Hepatocyte (in vitro differentiated cells): Measurements from ENCODE around the gene MBD5. TPM values are rescaled to one million over a fixed set of nuclear protein-coding genes. Genes with fewer than 3 reads are reported as not detected.

Experiments
- DNase-seq: peaks from one replicate; pipeline ENCODE4 v3.0.0-alpha.2; 2016; ENCODE audit warnings: low spot score
- H2AFZ ChIP-seq: fragments of 200-600 bp; sonication (generic); 2 replicates; pipeline ENCODE4 v1.6.0; 2016; ENCODE audit warnings: antibody characterized with exemption, mild to moderate bottlenecking
- H3K27ac ChIP-seq: fragments of 200-600 bp; sonication (generic); 2 replicates; pipeline ENCODE4 v1.5.1; 2016; ENCODE audit warnings: mild to moderate bottlenecking
- H3K27me3 ChIP-seq: fragments of 200-600 bp; sonication (generic); 2 replicates; pipeline ENCODE4 v1.6.1; 2016
- H3K36me3 ChIP-seq: fragments of 200-600 bp; sonication (generic); replicated peaks from 2 replicates; pipeline ENCODE4 v1.5.1; 2016; ENCODE audit warnings: low read depth; ENCODE audit not compliant: insufficient read depth
- H3K4me1 ChIP-seq: fragments of 200-600 bp; sonication (generic); 2 replicates; pipeline ENCODE4 v1.5.1; 2016; ENCODE audit warnings: mild to moderate bottlenecking, moderate library complexity; ENCODE audit not compliant: insufficient read depth
- H3K4me2 ChIP-seq: fragments of 200-600 bp; sonication (generic); 2 replicates; pipeline ENCODE4 v1.6.0; 2016
- H3K4me3 ChIP-seq: fragments of 200-600 bp; sonication (generic); 2 replicates; pipeline ENCODE4 v1.5.1; 2016; ENCODE audit warnings: mild to moderate bottlenecking
- H3K79me2 ChIP-seq: fragments of 200-600 bp; sonication (generic); 2 replicates; pipeline ENCODE4 v1.6.0; 2017; ENCODE audit warnings: mild to moderate bottlenecking
- H3K9me2 ChIP-seq: fragments of 200-600 bp; sonication (generic); replicated peaks from 2 replicates; pipeline ENCODE4 v1.6.0; 2017; ENCODE audit warnings: mild to moderate bottlenecking; ENCODE audit not compliant: insufficient read depth
- H3K9me3 ChIP-seq: fragments of 200-600 bp; sonication (generic); 2 replicates; pipeline ENCODE4 v1.5.1; 2016; ENCODE audit warnings: low read depth, mild to moderate bottlenecking
- H4K20me1 ChIP-seq: fragments of 200-600 bp; sonication (generic); 2 replicates; pipeline ENCODE4 v1.6.0; 2016; ENCODE audit warnings: mild to moderate bottlenecking; ENCODE audit not compliant: insufficient read depth, poor library complexity, severe bottlenecking
- EZH2 ChIP-seq: fragments of 200-600 bp; sonication (generic); IDR thresholded peaks from 2 replicates; pipeline ENCODE4 v1.6.1; 2016; ENCODE audit warnings: antibody characterized with exemption, mild to moderate bottlenecking, borderline replicate concordance
- EZH2phosphoT487 ChIP-seq: fragments of 200-600 bp; sonication (generic); IDR thresholded peaks from one replicate; pipeline ENCODE4 v1.6.1; 2018; ENCODE audit warnings: antibody characterized with exemption, mild to moderate bottlenecking, low read depth, moderate library complexity; ENCODE audit not compliant: unreplicated experiment, severe bottlenecking
- WGBS: methylation state at CpG from one replicate; pipeline ENCODE4 v1.1.6; 2016; ENCODE audit warnings: low lambda C conversion rate; ENCODE audit errors: missing lambda C conversion rate; 5-methylcytosine and 5-hydroxymethylcytosine counted together
- polyA plus RNA-seq: library from polyadenylated mRNA; unstranded; fragments of >200 nt; fragmentation: Nextera tagmentation; extraction: Ambion mirVana; gene quantifications from 2 replicates; pipeline ENCODE4 v1.2.1, GENCODE V29; 2016
- total RNA-seq: library from RNA; depleted of rRNA; stranded (reverse); fragments of >200 nt; gene quantifications from 2 replicates; pipeline ENCODE4 v1.2.3, GENCODE V29; 2014
- TF ChIP-seq, protein P1 (sequence below): fragments of 200-600 bp; sonication (generic); IDR thresholded peaks from 2 replicates; pipeline ENCODE4 v1.5.1; 2016; ENCODE audit warnings: antibody characterized with exemption, mild to moderate bottlenecking; ENCODE audit not compliant: poor library complexity

MBD5 gene
- total and polyA plus RNA-seq, 2 experiments from 2014 or later: 20.9 to 36.2 TPM

DNA sequence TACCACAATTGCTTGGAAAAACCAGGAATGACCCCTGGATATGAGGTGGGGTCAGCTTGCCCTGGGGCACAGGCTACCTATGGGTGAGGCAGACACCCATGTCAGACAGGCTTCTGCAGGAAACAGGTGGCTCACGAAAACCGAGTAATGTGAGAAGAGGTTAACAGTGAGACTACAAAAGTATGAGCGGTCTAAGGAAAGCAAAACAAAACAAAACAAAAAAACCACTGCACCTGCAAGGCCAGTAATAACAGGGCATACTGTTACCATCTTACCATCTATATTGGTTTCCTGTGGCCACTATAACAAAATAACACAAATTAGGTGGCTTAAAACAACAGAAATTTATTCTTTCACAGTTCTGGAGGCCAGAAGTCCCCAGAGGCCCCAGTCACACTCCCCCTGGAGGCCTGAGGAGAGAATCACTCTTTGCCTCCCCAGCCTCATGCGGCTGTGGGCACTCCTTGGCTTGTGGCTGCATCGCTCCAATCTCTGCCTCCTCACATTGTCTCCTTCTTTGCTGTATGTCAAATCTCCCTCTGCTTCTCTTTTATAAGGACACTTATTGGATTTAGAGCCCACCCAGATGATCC lies 537.0 kb downstream of the MBD5 start:
- TF ChIP-seq, protein P1, sequence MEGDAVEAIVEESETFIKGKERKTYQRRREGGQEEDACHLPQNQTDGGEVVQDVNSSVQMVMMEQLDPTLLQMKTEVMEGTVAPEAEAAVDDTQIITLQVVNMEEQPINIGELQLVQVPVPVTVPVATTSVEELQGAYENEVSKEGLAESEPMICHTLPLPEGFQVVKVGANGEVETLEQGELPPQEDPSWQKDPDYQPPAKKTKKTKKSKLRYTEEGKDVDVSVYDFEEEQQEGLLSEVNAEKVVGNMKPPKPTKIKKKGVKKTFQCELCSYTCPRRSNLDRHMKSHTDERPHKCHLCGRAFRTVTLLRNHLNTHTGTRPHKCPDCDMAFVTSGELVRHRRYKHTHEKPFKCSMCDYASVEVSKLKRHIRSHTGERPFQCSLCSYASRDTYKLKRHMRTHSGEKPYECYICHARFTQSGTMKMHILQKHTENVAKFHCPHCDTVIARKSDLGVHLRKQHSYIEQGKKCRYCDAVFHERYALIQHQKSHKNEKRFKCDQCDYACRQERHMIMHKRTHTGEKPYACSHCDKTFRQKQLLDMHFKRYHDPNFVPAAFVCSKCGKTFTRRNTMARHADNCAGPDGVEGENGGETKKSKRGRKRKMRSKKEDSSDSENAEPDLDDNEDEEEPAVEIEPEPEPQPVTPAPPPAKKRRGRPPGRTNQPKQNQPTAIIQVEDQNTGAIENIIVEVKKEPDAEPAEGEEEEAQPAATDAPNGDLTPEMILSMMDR: no peak
- TF ChIP-seq EZH2 (no peak), EZH2phosphoT487 (no peak)
- H3K36me3 ChIP-seq: no peaks in the 10 kb centered on the region
- no peaks in the 10 kb centered on the region for H3K27me3 ChIP-seq
- H3K4me2 ChIP-seq: no peak overlapping the region
- no peak overlapping the region for H3K4me3 ChIP-seq
- no peaks in the 10 kb centered on the region for H4K20me1 ChIP-seq
- H3K9me2 ChIP-seq: no peaks in the 10 kb centered on the region
- no peak overlapping the region for H3K27ac ChIP-seq
- no peak for DNase-seq
- H2AFZ ChIP-seq: no peak overlapping the region
- WGBS: 95% methylated on average over 5 of the region's 5 CpGs
- no peaks in the 10 kb centered on the region for H3K4me1 ChIP-seq
- no peaks in the 10 kb centered on the region for H3K9me3 ChIP-seq
- no peaks in the 10 kb centered on the region for H3K79me2 ChIP-seq

DNA sequence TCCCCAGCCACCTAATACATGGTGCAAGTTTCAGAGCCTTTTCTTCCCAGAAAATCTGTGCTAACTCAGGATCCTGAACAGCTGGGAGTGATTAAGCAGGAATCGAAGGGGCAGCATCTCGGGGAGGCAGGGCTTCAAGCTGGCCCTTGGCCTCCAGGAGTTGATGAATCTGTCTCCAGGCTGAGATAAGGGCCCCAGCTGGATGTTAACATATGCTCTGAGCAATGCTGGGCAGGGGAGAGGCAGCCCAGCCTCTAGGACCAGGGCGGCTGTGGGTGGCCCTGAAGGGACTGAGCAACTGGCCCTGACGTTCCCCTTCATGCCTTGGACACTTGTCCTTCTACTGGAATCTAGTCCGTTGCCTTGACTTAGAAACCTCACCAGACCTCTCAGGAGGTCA lies 539.6 kb downstream of the MBD5 start:
- H3K4me1 ChIP-seq: no peaks in the 10 kb centered on the region
- no peaks in the 10 kb centered on the region for H3K9me2 ChIP-seq
- no peaks in the 10 kb centered on the region for H3K36me3 ChIP-seq
- no peak overlapping the region for H3K4me3 ChIP-seq
- no peak overlapping the region for H3K4me2 ChIP-seq
- H3K9me3 ChIP-seq: no peaks in the 10 kb centered on the region
- H3K27me3 ChIP-seq: no peaks in the 10 kb centered on the region
- H3K79me2 ChIP-seq: no peaks in the 10 kb centered on the region
- TF ChIP-seq EZH2phosphoT487 (no peak), EZH2 (no peak)
- TF ChIP-seq, protein P1: no peak
- DNase-seq: no peak
- WGBS: 61% methylated on average over 5 of the region's 5 CpGs
- no peak overlapping the region for H3K27ac ChIP-seq
- H2AFZ ChIP-seq: no peak overlapping the region
- H4K20me1 ChIP-seq: no peaks in the 10 kb centered on the region

DNA sequence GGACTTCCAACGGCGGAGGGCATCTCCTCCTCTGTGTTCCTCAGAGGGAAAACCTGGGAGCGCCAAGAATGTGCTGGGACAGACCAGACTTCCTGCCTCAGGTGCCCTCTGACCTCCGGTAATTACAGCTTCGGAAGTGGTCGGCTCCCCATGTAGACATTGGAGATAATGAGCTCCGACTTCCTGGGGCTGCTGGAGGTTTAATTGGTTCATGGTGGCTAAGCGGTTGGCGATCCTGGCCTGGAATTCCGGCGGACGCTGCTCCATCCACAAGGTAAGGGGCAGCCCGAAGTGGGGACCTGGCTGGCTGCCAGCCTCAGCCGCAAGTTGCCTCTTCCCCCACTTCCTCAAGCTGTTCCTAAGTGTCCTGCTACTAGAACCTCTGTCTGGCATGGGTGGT lies 540.5 kb downstream of the MBD5 start:
- H3K9me3 ChIP-seq: no peaks in the 10 kb centered on the region
- DNase-seq: no peak
- no peak overlapping the region for H3K27ac ChIP-seq
- no peaks in the 10 kb centered on the region for H3K4me1 ChIP-seq
- H3K4me3 ChIP-seq: no peak overlapping the region
- H3K9me2 ChIP-seq: no peaks in the 10 kb centered on the region
- H3K27me3 ChIP-seq: no peaks in the 10 kb centered on the region
- H2AFZ ChIP-seq: no peak overlapping the region
- H3K4me2 ChIP-seq: no peak overlapping the region
- TF ChIP-seq EZH2phosphoT487 (no peak), EZH2 (no peak)
- TF ChIP-seq, protein P1: no peak
- 79% methylated on average over 14 of the region's 14 CpGs for WGBS
- H3K79me2 ChIP-seq: no peaks in the 10 kb centered on the region
- no peaks in the 10 kb centered on the region for H3K36me3 ChIP-seq
- no peaks in the 10 kb centered on the region for H4K20me1 ChIP-seq
